ENCODE measurements around the gene B3GNT8. TPM values are rescaled to one million over a fixed set of nuclear protein-coding genes. Genes with fewer than 3 reads are reported as not detected.

B3GNT8 gene
- total RNA-seq, 1 experiment from 2014 or later, result 0.96 TPM

DNA sequence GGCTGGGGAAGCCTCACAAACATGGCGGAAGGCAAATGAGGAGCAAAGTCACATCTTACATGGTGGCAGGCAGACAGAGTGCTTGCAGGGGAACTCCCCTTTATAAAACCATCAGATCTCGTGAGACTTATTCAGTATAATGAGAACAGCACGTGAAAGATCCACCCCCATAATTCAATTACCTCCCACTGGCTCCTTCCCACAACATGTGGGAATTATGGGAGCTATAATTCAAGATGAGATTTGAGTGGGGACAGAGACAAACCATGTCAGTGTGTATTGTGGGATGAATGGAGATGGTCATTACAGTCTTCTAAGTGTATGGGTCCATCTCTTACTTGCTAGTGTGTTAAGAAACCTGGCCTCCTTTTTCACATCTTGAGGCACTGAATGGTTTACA is 25.2 kb downstream of the B3GNT8 start:
- no peaks in the 10 kb centered on the region for H3K9me3 ChIP-seq (ENCODE audit: control insufficient read depth, low read depth, low read length)
- H4K91ac ChIP-seq (ENCODE audit: insufficient read length, low read depth, low read length), result no peak overlapping the region
- Mint-ChIP-seq H3K4me1 (peaks cover 15% of the 10 kb centered on the region in 2 experiments), H3K36me3 (ENCODE audit: insufficient read depth in 1 of 3, low read depth in 3 of 3) (peaks cover 0 to 1% (median 0%) of the 10 kb centered on the region in 3 experiments; a peak in 2 of 7 replicates), H3K27me3 (ENCODE audit: low read depth) (no peaks in the 10 kb centered on the region; the same call in 1 of the 2 replicates), H3K4me3 (no peak overlapping the region), H3K9me3 (no peaks in the 10 kb centered on the region; a peak in 1 of 5 replicates), H3K27ac (no peak overlapping the region; a peak in 1 of 7 replicates)
- no peak overlapping the region for H2BK15ac ChIP-seq (ENCODE audit: low read depth, low read length)
- H3K23ac ChIP-seq (ENCODE audit: insufficient read length, low read depth, low read length), result no peak overlapping the region
- DNase-seq, result no peak
- no peak overlapping the region for H3K14ac ChIP-seq (ENCODE audit: insufficient read depth, low read length)
- H3K56ac ChIP-seq (ENCODE audit: insufficient read length, low read depth, low read length), result no peak overlapping the region
- peaks cover 6% of the 10 kb centered on the region for H3K79me1 ChIP-seq (ENCODE audit: insufficient read depth, low read depth, low read length, poor library complexity, severe bottlenecking)
- no CpG with 5 or more reads among the region's 3 CpGs for WGBS (ENCODE audit: extremely low coverage, insufficient read length, low lambda C conversion rate)
- H3K9ac ChIP-seq (ENCODE audit: extremely low read depth, insufficient read length, low read length), result no peak overlapping the region
- H3K4ac ChIP-seq (ENCODE audit: low read depth, low read length), result no peak overlapping the region
- H3T11ph ChIP-seq (ENCODE audit: low read length), result no peak overlapping the region
- H3K4me2 ChIP-seq (ENCODE audit: insufficient read depth, insufficient read length, low read length), result no peak overlapping the region
- peaks cover 7% of the 10 kb centered on the region for H3K23me2 ChIP-seq (ENCODE audit: insufficient read length, low read depth, low read length, poor library complexity, severe bottlenecking)
- H4K5ac ChIP-seq (ENCODE audit: insufficient read length, low read depth, low read length), result no peak overlapping the region
- no peak overlapping the region for H2BK120ac ChIP-seq (ENCODE audit: low read depth, low read length, poor library complexity, severe bottlenecking)
- H2BK5ac ChIP-seq (ENCODE audit: insufficient read length, low read length), result no peak overlapping the region
- H3K79me2 ChIP-seq (ENCODE audit: insufficient read depth, low read length), result no peaks in the 10 kb centered on the region
- H3K27me3 ChIP-seq (ENCODE audit: insufficient read depth, low read length), result no peaks in the 10 kb centered on the region
- H2BK12ac ChIP-seq (ENCODE audit: insufficient read length, low read depth, low read length), result no peak overlapping the region
- no peaks in the 10 kb centered on the region for H4K20me1 ChIP-seq (ENCODE audit: control insufficient read depth, insufficient read depth, insufficient read length)
- H3K4me1 ChIP-seq (ENCODE audit: insufficient read depth, low read length), result no peaks in the 10 kb centered on the region
- H2AK5ac ChIP-seq (ENCODE audit: insufficient read length, low read length), result no peak overlapping the region
- no peak overlapping the region for H2AFZ ChIP-seq (ENCODE audit: low read length)
- no peak overlapping the region for H3K18ac ChIP-seq (ENCODE audit: insufficient read length, low read depth, low read length)
- no peak overlapping the region for H2BK20ac ChIP-seq (ENCODE audit: low read depth, low read length, poor library complexity, severe bottlenecking)
- no peak overlapping the region for H3K27ac ChIP-seq (ENCODE audit: insufficient read length, low read depth, low read length)
- TF ChIP-seq, protein P1, sequence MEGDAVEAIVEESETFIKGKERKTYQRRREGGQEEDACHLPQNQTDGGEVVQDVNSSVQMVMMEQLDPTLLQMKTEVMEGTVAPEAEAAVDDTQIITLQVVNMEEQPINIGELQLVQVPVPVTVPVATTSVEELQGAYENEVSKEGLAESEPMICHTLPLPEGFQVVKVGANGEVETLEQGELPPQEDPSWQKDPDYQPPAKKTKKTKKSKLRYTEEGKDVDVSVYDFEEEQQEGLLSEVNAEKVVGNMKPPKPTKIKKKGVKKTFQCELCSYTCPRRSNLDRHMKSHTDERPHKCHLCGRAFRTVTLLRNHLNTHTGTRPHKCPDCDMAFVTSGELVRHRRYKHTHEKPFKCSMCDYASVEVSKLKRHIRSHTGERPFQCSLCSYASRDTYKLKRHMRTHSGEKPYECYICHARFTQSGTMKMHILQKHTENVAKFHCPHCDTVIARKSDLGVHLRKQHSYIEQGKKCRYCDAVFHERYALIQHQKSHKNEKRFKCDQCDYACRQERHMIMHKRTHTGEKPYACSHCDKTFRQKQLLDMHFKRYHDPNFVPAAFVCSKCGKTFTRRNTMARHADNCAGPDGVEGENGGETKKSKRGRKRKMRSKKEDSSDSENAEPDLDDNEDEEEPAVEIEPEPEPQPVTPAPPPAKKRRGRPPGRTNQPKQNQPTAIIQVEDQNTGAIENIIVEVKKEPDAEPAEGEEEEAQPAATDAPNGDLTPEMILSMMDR (conservative IDR thresholded peaks at IDR 0.05), result no peak
- H4K8ac ChIP-seq (replicated peaks; ENCODE audit: insufficient read length, low read depth, low read length), result no peak overlapping the region
